SK-MEL-5 (cell line): Measurements from ENCODE around the gene B4GALT6. TPM values are rescaled to one million over a fixed set of nuclear protein-coding genes. Genes with fewer than 3 reads are reported as not detected.
A peak's percentile ranks its signal among the peaks of the same experiment; 100 is the strongest.

Experiments
- DNase-seq: peaks from one replicate; pipeline ENCODE4 v3.0.0-alpha.2; 2016; ENCODE audit warnings: low read depth, low spot score
- in situ Hi-C: cut with HindIII; loops from 2 replicates; pipeline ENCODE4 v1.10.0; 2016; ENCODE audit warnings: low sequenced_read_pairs, high pct_unique_total_duplicates, low pct_unique_long_range_greater_than_20kb
- total RNA-seq: library from RNA; depleted of rRNA; stranded (reverse); fragments of >200 nt; shearing (Covaris generic); gene quantifications from 2 replicates; pipeline ENCODE4 v1.2.3, GENCODE V29; 2014

B4GALT6 gene
- total RNA-seq, 1 experiment from 2014 or later: 16.1 TPM

DNA sequence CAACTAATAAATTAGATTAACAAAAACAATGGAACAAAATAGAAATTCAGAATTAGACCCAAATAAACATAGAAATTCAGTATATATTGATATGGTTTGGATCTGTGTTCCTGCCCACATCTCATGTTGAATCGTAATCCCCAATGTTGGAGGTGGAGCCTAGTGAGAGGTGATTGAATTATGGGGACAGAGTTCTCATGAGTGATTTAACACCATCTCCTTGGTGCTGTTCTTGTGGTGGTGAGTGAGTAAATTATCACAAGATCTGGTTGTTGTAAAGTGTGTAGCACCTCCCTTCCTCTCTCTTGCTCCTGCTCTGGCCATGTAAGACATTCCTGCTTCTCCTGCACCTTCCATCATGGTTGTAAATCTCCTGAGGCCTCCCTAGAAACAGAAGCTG is 16.6 kb upstream of the B4GALT6 start:
- in situ Hi-C loops: no loop called here

DNA sequence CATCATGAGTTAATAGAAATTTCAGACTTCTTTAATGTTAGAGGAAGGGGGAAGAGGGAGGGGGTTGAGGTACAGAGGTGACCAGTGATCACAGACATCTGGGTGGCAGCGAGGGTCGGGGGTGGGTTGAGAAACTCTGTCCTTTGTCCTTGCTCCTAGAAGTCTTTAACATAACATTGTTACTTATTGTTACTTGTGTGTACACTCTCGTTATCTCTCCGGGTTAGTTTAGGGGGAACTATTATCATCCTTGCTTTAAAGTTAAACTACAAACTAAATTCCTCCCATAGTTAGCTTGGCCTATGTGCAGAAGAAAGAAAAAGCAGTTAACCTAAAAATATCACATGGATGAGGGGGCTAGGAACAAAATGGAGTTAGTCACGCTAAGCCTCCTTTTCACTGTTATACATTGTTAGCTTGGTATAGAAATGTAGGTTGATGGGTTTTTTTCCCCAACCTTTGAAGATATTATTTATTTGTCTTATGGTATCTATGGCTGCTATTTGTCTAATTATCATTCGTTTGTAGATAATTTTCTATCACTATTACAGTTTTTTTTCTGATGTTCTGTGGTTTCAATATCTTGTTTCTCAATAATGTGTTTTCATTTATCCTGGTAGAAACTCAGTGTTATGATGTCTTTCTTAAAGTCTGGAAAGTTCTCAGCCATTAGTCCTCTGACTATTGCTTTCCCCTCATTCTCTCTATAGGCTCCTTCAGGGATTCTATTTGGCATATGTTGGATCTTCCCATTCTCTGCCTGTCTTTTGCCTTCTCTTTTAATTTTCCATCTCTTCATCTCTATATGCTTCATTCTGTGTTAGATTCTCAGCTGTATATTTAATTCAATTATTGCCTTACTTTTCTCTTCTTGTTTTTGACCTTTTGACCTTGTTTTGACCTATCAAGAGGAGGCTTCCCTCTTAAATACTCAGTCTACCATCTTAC is 13.2 kb upstream of the B4GALT6 start:
- in situ Hi-C loops: no loop called here
- DNase-seq: no peak

More for the DNA sequence above, 16.6 kb upstream of the B4GALT6 start:
- DNase-seq: no peak

DNA sequence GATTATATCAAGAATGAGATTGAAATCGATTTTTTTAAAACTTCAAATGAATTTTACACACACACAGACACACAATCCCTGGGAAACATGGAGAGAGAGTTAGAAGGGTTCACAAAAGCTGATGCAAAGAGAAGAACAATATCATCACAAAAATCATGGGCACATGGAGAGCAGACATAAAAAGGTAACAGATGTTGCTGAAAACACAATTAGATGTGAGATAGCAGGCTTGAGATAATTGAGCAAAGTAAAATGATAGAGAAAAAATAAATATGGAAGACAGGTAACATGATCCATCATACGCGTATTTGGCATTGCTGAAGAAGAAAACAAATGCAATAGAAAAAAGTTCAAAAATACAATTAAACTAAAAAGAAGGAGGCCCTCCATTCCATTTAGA is 11.6 kb upstream of the B4GALT6 start:
- in situ Hi-C loops: no loop called here
- DNase-seq: no peak

DNA sequence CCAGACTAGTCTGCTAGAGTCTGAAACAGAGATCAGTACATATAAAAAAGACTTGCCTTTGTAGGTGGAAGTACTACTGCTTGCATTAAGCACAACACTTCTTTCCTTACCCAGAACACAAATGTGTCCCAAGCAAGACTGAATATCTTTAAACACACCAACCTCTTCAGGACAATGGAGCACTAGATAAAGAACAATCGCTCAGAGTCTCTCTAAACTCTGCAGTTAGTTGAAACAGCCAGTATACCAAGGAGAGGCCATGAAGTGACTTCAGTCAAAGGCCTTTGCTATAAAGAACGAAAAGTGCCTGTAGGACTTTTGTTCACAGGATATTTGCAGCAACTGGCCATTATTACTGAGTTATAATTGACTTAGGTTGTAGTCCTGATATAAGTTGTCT is 9.9 kb upstream of the B4GALT6 start:
- in situ Hi-C loops: no loop called here

DNA sequence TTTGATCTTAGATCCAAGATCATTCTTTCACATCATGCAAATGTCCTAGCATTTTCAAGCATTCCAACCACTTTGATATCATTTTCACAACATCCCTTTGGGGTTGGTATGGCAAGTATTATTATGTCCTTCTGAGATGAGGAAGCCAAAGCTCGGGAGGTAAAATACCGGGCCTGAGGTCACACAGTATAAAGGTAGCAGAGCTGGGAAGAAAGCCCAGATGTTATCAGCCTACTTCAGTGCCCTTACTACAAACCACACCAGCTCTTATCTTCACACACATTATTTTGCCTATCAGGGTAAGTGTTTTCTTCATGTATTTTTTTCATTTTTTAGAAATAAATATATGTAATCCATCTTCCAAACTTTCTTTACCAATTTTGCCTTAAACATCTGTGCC is 4.2 kb upstream of the B4GALT6 start:
- in situ Hi-C loops: no loop called here

More for the DNA sequence above, 9.9 kb upstream of the B4GALT6 start:
- DNase-seq: no peak

DNA sequence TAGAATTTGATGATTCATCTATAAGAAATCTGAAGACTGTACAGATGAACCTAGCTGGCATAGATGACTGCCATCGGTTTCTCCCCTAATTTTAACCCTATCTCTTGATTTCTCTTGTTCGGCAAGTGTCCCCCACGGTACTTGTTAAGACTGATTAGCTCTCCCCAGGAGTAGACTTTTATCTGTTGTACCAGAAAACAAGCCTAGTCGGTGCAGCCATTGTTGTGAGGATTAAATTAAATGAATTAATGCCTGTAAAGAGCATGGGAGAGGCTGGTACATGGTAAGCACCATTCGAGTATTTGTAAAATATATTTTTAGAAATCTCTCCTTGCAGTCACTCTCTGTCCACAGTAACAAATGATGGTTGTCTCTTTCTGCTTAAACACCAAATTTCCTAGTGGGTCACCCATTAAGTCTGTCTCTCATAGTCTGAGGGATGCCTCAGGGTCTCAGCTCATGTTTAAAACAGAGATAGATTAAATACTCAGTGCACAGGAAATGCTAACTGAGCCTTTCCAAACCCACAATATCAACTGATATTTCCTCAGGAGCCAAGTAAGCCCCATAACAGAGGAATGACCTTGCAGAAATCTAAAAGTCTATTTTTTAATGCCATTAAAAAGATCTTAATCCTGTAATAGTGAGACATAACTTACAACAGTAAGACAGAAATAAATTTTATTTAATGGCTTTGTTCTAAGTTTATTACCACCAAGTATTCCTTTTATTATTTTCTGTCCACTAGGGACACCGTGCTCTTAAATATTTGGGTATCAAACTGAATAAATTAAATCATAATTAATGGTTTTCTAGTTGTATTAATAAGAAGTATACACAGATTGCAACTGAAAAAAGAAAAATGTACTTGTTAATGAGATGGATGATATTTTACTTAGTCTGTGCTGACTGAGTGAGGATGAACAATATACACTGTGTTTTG is 2.9 kb upstream of the B4GALT6 start:
- in situ Hi-C loops: no loop called here
- no peak for DNase-seq

More for the DNA sequence above, 4.2 kb upstream of the B4GALT6 start:
- no peak for DNase-seq

DNA sequence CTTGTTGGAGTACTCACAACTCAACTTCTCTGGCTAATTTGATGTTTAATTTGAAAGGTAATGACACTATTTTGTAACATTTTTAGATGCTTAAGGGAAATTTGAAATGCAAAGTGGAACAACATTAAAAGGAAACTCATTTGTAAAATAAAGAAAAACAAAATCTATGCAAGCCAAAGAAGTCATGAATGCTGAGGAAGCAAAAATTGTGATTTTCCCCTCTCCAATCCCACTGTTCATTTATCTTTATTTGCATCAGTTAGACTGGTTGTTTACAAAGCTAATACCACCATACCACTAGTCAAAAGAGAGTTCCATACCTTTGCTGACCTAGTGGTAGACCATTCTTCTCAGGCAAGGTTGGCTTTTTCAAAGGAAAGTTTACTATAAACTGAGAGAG is 2.2 kb upstream of the B4GALT6 start:
- in situ Hi-C loops: no loop called here
- no peak for DNase-seq

DNA sequence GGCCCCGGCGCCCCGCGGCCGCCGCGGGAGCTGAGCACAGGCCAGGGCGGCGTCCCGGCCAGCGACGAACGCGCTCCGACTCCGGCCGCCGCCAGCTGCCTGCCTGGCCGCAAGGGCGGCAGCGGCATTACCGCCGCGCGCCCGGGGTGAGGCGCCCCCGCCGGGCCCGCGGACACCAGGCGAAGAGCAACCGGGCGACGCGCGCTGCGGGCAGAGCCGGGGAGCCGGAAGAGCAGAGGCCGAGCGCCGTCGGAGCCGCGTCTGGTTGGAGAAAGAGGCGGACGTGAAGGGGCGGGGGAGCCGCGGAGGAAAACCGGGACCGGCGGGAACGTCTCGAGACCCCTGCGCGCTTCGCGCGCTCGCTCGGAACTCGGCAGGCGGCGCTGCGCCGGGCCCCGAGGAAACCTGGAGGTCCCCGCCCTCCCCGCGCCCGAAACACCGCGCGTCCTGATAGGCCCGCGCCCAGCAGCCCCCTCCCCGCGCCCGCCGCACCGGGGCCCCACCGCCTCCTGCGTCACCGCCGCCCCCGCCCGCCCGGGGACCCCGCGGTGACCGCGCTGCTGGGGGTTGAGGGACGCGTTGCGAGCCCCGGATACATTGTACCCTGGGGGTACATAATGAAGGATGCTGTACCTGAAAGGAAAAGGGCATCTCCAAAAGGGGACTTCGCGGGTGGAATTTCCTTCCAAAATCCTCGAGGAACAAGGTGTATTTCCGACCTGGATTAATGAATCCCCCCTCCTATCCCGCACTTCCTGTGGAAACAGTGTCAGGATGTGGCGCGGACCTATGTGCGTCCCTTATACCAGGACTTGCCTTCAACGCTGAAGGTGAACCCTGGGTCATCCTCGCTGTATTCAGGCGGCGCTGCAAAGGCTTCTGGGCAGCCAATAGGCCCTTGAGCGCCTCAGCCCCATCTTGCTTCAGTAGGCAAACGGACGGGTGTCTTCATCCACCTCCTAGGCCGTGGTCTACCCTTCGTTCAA is 1.0 kb upstream of the B4GALT6 start:
- in situ Hi-C loops: no loop called here
- peak; percentile 71 for DNase-seq

DNA sequence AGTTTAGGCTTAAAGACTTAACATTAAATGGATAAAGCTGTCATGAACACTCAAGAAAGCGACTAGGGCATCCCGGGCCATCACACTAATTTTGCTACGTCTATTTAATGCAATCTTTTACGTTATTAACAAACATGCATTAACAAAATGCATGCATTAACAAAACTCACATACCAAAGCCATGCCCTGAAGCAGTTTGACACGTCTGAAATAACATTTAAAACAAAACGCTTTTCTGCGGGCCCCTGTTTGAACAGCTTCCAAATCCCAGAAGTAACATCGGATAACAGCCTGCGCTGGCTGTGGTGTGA is 458 bp downstream of the B4GALT6 start:
- in situ Hi-C loops: no loop called here
- DNase-seq: no peak

DNA sequence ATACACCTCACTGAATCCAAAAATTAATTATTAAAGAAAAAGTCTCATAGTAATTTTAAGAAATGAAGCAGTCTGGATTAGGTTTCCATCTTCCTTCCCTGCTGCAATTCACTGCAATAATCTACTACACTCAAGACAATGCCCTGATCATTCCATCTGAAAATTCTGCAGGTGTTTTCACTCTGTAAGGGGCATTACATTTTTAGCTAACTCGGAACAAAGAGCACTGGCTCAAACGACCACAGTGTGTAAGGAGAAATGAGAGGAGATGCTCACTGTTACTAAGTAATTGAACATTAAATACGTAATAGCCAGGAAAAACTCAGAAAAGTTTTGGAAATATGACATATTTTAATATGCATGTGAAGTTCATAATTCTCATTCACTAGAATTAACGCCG is 1.3 kb downstream of the B4GALT6 start:
- in situ Hi-C loops: no loop called here
- no peak for DNase-seq

DNA sequence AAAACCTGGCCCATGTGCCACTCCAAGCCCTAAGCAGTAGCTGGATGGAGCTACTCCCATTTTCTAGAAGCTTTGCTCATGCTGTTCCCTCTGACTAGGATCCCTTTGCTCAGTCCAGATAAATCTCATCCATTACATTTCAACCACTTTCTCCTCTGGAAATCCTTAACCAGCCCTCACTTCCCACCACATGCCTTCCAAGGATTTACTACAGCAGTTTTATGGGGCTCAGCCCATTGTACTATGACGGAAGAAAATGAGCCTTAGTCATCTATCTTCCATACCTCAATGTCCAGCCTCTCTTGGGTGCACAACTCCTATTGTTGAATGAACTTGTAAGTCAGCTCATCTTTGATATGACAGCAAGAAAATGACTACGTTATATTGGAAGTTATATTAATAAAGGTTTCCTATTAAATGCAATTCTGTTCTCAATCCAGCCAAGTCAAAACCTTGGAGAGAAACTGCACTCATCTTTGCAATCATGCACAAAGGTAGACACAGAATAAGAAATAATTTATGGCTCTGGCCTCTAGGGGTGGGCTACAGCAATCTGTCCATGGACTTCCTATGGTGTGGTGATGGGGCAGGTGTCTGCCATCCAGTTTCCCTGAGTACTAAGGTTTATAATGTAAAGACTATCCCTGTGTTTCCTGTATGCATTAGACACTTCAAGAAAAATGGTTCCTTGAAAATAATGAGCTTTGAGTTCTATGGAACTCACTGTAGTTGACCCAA is 3.4 kb downstream of the B4GALT6 start:
- in situ Hi-C loops: no loop called here
- DNase-seq: peak; percentile 54

DNA sequence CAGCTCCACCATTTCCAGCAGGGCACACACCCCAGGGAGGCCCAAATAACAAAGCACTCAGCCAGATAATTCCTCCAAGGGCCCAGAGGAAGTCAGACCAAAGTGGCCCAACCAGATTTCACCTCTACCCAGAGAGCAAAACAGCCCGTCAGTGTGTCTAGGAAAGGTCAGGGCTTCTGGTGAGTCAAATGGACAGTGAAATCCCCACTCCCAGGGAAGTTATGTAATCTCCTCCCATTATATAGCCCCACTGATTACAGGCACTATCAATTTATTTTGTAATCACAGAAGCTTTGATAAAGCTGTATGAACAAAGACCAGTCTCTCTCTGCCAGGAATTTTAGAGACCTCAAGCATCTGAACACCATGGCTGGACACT is 4.0 kb downstream of the B4GALT6 start:
- in situ Hi-C loops: no loop called here
- no peak for DNase-seq

DNA sequence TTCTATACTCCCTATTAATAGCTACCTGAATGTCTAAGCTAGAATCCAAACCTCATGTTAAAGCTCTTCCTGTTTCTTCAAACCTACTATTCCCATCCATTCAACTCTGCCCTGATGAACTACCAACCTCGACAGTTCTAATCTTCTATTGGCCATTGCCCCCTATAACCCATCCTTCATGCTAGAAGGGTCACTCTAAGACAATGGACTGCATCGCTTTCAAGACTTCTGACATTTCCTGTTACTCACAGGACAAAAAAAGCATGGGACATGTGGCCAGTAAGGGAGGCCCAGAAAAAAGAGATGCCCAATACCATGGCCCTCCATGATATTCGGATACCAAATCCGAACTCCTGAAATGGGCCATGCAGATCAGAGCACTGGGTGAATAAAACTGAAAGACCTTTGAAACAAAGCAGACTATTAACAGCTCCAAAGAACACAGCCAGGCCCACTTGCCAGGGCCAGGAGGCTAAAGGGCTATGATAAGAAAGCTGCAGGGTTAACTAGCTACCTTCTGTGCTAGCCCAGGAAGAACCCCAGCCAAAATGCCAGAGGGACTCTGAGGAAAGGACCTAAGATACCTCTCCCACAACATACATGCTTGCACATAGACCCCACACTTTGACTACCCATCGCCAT is 4.5 kb downstream of the B4GALT6 start:
- DNase-seq: no peak
- in situ Hi-C loops: no loop called here

DNA sequence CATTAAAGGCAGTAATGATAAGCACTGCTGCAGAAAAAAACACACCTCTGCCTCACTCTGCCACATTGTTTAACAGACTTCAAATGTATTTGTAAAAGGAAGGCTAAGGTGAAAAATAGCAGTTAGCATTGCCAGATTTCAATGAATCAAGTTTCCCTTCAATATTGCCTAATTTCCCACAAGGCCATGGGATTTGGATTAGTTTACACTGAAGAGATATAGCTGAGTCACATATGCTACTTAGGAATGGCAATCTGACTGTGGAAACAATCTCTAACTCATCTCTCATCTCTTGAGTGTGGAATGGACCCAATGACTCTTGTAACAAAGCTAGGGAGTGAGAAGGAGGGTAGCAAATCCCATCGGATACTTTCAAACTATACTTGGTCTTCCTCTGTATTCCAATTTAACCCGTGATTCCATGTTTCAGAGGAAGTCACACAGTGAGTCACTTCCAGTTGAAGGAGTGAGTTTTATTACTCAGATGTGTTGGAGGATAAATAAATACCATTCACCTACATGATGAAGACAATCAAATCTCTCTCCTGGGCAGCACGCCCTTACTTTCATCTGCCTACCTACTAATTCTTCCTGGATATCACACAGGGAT is 5.1 kb downstream of the B4GALT6 start:
- in situ Hi-C loops: no loop called here
- no peak for DNase-seq

DNA sequence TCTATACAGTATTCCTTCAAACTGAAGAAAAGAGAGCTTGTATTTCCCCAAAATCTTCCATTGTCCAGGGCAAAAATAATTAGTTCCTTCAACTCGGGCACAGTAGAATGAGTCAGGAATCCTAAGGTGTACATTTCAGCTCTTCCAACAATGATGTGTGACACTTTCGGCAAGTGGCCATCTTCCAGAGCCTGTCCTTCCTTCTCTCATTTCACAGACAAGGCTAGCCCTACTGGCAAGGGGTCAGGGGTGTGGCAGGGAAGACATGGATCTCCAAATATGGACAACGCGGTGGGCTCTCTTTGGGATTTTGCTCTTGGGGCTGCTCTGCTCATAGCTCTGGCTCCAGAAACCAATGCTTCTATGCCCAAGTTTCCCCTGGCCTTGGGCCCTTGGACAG is 6.0 kb downstream of the B4GALT6 start:
- DNase-seq: no peak
- in situ Hi-C loops: no loop called here

DNA sequence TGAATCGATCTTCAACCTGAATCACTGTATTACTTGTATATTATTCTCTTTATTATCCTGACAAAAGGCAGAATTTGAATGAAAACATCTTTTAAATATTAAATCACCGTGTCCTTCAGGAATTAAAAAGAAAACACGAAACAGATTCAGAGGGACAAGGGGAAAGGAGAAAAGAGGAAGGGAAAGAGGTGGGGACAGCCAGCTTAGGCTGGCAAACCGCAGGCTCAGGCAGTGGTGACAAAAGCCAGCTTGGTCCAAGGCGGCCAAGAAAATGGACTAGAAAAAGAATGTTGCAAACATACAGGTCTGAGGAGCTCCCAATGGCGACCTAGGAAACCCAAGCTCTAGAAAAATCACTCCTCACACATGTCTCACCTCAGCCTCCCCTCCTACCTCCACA is 6.8 kb downstream of the B4GALT6 start:
- DNase-seq: no peak
- in situ Hi-C loops: no loop called here
